ENCODE results near the gene RBM39. TPM values are rescaled to one million over a fixed set of nuclear protein-coding genes. Genes with fewer than 3 reads are reported as not detected.

The RBM39 gene
- total and polyA plus RNA-seq, 9 of the 15 experiments (the other 6 are each of a cell fraction or from before 2014, with no cell fraction given): 143 to 319 (median 228) TPM

DNA sequence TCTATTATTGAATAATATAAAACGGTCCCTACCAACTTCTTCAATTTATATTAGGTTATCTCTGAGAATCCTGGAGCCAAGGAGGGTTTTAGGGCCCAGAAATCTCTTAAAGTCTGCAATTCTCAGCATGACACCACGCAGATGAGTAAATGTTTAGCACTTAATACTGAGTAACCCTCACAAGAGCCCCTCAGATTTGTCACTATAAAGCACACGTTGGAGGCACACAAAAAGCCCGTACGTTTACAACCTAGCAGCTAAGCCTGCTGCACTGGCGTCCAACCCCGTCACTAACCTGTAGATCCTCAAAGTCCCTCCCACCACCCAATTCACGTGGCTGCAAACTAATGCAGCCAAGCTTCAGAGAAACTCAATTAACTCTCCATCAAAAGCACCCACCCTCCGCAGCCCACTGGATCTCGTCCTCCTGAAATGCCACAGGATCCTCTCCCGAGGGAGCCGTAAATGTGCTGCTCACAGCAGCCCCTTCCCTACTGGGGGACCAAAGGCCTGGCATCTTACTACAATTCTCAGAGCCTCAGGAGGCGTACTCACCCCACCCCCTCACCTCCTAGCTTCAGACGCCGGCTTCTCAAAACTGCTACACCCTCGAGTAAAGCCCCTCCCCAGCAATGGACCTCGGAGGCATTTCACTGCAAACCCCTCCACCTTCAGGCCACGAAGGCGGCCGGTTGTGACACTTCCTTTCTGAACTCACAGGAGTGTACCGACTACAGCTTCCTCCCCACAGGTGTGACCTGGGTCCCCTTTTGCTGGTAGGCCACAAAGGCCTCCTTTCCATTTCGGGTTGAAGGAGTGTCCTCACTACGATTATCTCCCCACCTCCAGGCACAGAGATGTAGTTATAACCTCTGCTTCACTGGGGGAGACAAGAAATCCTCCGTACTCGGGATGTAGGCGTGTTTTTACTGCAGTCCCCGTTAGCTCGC is 78.3 kb downstream of the RBM39 start (continued):
- no peak; the same call in none of the 2 replicates for TF ChIP-seq ZC3H4 (CRISPR knock-in tag; IDR thresholded peaks at IDR 0.05; ENCODE audit: borderline replicate concordance)
- TF ChIP-seq, protein P1, sequence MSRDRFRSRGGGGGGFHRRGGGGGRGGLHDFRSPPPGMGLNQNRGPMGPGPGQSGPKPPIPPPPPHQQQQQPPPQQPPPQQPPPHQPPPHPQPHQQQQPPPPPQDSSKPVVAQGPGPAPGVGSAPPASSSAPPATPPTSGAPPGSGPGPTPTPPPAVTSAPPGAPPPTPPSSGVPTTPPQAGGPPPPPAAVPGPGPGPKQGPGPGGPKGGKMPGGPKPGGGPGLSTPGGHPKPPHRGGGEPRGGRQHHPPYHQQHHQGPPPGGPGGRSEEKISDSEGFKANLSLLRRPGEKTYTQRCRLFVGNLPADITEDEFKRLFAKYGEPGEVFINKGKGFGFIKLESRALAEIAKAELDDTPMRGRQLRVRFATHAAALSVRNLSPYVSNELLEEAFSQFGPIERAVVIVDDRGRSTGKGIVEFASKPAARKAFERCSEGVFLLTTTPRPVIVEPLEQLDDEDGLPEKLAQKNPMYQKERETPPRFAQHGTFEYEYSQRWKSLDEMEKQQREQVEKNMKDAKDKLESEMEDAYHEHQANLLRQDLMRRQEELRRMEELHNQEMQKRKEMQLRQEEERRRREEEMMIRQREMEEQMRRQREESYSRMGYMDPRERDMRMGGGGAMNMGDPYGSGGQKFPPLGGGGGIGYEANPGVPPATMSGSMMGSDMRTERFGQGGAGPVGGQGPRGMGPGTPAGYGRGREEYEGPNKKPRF (IDR thresholded peaks at IDR 0.05; ENCODE audit: low read depth, low read length): no peak
- TF ChIP-seq SMARCE1 (IDR thresholded peaks at IDR 0.05): no peak; the same call in 1 of the 2 replicates
- no peak for TF ChIP-seq STAT6 (CRISPR knock-in tag; IDR thresholded peaks at IDR 0.05)
- TF ChIP-seq IRF2 (CRISPR knock-in tag; IDR thresholded peaks at IDR 0.05): no peak
- TF ChIP-seq, protein P2, sequence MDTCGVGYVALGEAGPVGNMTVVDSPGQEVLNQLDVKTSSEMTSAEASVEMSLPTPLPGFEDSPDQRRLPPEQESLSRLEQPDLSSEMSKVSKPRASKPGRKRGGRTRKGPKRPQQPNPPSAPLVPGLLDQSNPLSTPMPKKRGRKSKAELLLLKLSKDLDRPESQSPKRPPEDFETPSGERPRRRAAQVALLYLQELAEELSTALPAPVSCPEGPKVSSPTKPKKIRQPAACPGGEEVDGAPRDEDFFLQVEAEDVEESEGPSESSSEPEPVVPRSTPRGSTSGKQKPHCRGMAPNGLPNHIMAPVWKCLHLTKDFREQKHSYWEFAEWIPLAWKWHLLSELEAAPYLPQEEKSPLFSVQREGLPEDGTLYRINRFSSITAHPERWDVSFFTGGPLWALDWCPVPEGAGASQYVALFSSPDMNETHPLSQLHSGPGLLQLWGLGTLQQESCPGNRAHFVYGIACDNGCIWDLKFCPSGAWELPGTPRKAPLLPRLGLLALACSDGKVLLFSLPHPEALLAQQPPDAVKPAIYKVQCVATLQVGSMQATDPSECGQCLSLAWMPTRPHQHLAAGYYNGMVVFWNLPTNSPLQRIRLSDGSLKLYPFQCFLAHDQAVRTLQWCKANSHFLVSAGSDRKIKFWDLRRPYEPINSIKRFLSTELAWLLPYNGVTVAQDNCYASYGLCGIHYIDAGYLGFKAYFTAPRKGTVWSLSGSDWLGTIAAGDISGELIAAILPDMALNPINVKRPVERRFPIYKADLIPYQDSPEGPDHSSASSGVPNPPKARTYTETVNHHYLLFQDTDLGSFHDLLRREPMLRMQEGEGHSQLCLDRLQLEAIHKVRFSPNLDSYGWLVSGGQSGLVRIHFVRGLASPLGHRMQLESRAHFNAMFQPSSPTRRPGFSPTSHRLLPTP (IDR thresholded peaks at IDR 0.05; ENCODE audit: borderline replicate concordance, extremely low read depth, insufficient read length): no peak
- TF ChIP-seq PTTG1 (tag; IDR thresholded peaks at IDR 0.05; ENCODE audit: low read depth): no peak
- no peak for TF ChIP-seq CCNT2 (IDR thresholded peaks at IDR 0.05; ENCODE audit: borderline replicate concordance, extremely low read depth, insufficient read length, low read depth, low read length)
- no peak for TF ChIP-seq ZNF24 (IDR thresholded peaks at IDR 0.05)
- no peak for TF ChIP-seq TEAD4 (IDR thresholded peaks at IDR 0.05; ENCODE audit: low read length)
- TF ChIP-seq TEAD4 (CRISPR knock-in tag; IDR thresholded peaks at IDR 0.05; ENCODE audit: borderline replicate concordance): no peak
- TF ChIP-seq CSDE1 (IDR thresholded peaks at IDR 0.05): no peak
- TF ChIP-seq, protein P3, sequence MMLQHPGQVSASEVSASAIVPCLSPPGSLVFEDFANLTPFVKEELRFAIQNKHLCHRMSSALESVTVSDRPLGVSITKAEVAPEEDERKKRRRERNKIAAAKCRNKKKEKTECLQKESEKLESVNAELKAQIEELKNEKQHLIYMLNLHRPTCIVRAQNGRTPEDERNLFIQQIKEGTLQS (IDR thresholded peaks at IDR 0.05): no peak
- TF ChIP-seq, protein P3 (CRISPR knock-in tag; conservative IDR thresholded peaks at IDR 0.05): no peak
- TF ChIP-seq POLR3A (IDR thresholded peaks at IDR 0.05; ENCODE audit: borderline replicate concordance, extremely low read depth, insufficient read depth, insufficient read length): no peak
- no peak for TF ChIP-seq ZBED1 (IDR thresholded peaks at IDR 0.05)
- TF ChIP-seq POLR2AphosphoS2 (IDR thresholded peaks at IDR 0.05; ENCODE audit: low read length): no peak
- no peak for TF ChIP-seq LCOR (CRISPR knock-in tag; IDR thresholded peaks at IDR 0.05)
- TF ChIP-seq NFE2 (IDR thresholded peaks at IDR 0.05; ENCODE audit: low read depth): no peak
- no peak for TF ChIP-seq NFIC (IDR thresholded peaks at IDR 0.05)
